Activated CD4-positive, alpha-beta T cell treated with anti-CD3 and anti-CD28 coated beads, Interleukin-2, Interleukin-6, amounts not matched to agents 100 ng/mL and 50 ng/mL, durations not matched to agents 16 hours and 8 hours (primary cell): ENCODE results near the gene LRRC4B.

ENCODE experiments used
- DNase-seq: peaks from one replicate; pipeline ENCODE4 v3.0.0-alpha.2; 2020

The LRRC4B gene

DNA sequence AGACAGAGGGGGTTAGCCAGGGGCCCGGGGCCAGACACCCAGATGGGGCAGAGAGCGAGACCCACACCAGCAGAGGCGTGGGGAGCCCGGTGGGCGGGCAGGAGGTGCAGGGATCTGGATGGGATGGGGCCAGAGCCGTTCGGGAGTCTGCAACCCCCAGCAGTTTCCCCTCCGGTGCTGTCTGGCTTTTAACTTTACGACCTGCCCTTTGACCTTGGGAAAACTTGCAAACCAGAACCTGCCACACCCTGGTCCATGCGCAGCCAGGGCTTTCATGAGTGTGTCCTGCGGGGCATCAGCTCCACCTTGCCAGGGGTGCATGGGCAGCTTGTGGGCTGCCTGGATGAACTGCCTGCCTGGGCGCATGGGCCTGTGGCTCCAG, 67.1 kb downstream of the LRRC4B start:
- no peak for DNase-seq

GRCh38 chr19:50500753-50501151, 67.5 kb downstream of the LRRC4B start:
- no peak for DNase-seq

DNA sequence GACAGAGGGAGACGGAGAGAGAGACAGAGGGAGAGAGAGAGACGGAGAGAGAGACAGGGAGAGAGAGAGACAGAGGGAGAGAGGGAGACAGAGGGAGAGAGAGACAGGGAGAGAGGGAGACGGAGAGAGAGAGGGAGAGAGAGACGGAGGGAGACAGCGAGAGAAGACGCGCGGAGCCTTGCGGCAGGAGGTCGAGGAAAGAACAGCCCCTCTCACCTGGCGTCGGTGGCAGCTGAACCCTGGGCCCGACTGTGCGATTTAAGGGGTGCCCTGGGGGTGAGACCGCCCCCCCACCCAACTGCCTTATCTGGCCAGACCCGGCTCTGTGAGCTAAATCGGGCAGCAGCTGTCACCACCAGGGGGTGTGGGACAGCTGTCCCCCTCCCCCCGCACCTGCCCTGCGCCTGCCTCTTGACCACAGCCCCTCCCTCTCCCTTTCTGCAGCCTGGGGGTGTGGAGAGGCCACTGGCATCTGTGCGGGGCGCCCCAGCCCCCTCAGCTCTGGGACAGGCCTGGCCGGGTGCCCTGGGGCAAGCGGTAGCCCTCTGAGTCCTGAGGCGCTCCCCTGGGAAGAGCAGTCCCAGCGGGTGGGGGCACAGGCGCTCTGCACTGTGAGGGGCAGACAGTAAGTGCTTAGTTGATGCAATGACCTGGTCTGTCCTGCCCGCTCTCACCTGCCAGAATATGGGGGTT, 68.0 kb downstream of the LRRC4B start:
- no peak for DNase-seq

DNA sequence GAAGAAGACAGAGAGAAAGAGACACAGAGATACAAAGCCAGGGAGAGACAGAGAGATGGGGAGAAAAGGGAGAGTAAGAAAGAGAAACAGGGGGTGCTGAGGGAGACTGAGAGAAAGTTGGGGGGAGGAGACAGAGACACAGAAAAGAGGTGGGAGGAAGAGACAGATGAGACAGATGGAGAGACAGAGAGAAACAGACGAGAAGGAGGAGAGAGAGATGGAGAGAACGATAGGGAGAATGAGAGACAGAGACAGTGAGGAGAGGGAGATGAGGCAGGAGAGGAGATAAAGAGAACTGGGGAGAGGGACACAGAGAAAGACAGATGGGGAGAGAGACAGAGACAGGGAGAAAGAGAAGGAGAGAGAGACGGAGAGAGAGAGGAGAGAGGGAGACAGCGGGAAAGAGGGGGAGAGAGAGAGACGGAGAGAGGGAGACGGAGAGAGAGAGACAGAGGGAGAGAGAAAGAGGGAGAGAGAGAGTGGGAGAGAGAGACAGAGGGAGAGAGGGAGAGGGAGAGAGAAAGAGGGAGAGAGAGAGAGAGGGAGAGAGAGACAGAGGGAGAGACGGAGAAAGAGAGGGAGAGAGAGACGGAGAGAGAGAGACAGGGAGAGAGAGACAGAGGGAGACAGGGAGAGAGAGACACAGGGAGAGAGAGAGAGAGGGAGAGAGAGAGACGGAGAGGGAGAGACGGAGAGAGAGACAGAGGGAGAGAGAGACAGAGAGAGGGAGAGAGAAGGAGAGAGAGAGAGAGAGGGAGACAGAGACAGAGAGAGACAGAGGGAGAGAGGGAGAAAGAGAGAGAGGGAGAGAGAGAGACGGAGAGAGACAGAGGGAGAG, 69.8 kb downstream of the LRRC4B start:
- DNase-seq, result no peak

- no peak for DNase-seq
These were observed 71.2 kb downstream of the LRRC4B start for GRCh38 chr19:50497022-50497405.

- no peak for DNase-seq
These were observed 71.8 kb downstream of the LRRC4B start for GRCh38 chr19:50496189-50497021.

DNA sequence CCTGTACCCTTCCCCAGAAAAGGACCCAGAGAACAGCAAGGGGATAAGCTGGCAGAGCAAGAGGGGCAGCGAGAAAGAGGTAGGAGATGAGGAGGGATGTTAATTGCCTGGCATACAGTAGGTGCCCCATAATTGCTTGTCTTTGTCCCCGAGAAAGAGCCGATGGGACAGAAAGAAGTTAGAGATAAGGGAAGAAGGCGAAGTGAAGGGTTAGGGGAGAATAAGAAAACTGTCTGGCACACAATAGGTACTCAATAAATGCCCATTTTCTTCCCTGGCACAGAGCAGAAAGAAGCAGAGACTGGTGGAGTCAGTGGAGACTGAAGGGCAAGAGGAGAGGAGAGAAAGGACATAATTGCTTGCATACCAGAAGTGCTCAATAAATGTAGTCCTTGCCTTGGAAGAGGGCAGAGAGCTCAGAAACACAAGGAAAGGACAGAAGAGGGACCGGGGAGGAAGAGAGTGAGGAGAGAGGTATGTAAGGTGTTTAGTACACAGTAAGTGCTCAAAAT, 73.2 kb downstream of the LRRC4B start:
- DNase-seq, result no peak

DNA sequence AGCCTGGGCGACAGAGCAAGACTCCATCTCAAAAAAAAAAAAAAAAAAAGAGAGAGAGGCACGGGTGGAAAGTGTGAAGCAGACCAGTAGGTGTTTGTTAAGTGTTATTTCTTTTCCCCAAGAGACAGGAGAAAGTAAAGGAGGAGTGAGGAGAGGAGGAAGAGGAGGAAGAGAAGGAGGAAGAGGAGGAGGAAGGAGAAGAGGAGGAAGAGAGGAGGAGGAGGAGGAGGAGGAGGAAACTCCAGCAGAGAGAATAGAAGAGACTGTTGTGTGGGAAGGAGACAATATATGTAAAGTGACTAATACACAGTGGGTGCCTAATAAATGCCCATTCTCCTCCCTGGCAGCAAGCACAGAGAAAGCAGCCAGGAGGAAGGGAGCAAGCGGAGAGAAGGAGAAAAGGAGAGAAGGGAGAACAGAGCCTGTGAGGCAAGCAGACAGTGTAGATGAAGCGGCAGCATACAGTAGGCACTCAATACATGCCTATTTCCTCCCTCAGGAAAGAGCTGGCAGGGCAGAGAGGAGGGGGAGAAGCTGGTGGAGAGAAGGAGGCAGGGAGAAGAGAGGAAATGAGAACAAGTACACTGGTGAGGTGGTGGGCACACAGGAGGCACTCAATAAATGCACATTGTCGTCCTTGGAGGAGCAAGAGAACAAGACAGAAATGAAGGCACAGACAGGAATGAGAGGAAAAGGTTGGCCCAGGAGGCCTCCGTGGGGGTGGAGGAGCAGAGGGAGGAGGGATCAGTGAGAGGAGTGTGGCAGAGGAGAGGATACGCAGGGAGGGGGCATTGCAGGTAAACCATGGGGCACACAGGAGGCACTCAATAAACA, 73.8 kb downstream of the LRRC4B start:
- DNase-seq, result no peak

- DNase-seq, result no peak
These were observed 75.1 kb downstream of the LRRC4B start for GRCh38 chr19:50493171-50493570.

GRCh38 chr19:50492303-50493052, 75.8 kb downstream of the LRRC4B start:
- DNase-seq, result peak; percentile 23

GRCh38 chr19:50490991-50491472, 77.2 kb downstream of the LRRC4B start:
- DNase-seq, result no peak

- DNase-seq, result no peak
These were observed 77.8 kb downstream of the LRRC4B start for GRCh38 chr19:50490411-50490811.

GRCh38 chr19:50489461-50490011, 78.7 kb downstream of the LRRC4B start:
- DNase-seq, result no peak

DNA sequence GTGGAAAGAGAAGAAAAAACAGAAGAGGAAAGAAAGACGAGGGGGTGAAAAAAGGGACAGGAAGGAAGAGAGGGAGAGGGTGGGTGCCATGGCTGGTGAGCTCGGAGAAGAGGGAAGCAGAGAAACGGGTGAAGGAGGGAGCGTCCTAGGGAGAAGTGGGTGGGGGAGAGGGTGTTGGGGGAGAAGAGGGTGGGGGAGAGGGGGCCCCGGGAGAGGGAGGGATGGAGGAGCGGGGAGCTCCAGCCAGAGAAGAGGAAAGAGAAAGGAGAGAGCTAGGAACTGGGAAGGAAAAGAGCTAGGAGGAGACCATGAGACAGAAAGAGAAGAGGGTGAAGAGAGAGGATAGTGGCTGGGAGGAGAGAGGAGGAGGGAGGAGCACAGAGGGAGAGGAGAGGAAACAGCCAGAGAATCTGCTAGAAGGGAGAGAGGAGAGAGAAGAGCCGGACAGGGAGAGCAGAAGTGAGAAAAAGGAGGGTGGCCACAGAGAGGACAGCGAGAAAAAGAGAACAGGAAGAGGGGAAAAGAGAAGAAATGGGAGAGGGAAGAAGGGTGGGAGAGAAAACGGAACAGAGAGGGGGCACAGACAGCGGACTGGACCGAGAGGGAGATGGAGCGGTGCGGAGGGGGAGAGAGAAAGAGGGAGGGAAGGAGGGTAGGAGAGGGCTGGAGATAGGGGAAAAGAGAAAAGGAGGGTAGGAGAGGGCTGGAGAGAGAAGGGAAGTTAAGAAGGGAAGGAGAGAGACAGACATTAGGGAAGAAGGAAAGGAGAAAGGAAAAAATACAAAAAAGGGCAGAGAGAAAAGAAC, 79.6 kb downstream of the LRRC4B start:
- DNase-seq, result no peak

- DNase-seq, result peak; percentile 52
These were observed 81.3 kb downstream of the LRRC4B start for GRCh38 chr19:50486823-50487515.

- DNase-seq, result no peak
These were observed 82.8 kb downstream of the LRRC4B start for GRCh38 chr19:50485284-50485955.

GRCh38 chr19:50482916-50483315, 85.3 kb downstream of the LRRC4B start:
- DNase-seq, result no peak

DNA sequence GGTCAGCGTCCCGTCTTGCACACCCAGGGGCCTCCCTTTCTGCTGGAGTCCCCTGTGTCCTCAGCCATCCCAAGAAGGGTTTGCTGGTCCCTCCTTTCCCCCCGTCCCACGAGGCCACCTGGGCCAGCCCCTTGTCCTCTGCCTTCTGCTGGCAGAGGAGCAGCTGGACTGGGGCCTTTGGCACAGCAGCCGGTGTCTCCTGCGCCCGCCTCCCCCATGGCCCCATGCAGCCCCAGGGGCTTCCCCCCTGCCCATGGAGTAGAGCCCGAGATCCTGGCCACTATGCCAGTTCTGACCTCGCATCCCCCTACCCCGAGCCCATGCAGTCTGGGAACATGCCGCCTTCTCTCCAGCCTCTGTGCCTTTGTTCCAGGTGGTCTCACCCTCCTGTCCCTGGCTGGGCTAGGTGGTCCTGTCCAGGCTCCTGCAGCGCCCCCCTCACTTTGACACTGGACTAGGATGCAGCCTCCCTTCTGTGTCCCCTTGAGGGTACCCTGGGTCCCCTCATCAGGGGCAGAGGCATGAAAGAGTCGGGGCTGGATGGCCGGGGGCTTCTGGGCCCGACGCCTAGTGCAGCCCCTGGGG, 85.9 kb downstream of the LRRC4B start:
- DNase-seq, result no peak
